ENCODE data around the gene GALNT10. TPM values are rescaled to one million over a fixed set of nuclear protein-coding genes. Genes with fewer than 3 reads are reported as not detected.

The GALNT10 gene
- total and polyA plus RNA-seq, 2 experiments from 2014 or later = 3.2 to 12.9 TPM

DNA sequence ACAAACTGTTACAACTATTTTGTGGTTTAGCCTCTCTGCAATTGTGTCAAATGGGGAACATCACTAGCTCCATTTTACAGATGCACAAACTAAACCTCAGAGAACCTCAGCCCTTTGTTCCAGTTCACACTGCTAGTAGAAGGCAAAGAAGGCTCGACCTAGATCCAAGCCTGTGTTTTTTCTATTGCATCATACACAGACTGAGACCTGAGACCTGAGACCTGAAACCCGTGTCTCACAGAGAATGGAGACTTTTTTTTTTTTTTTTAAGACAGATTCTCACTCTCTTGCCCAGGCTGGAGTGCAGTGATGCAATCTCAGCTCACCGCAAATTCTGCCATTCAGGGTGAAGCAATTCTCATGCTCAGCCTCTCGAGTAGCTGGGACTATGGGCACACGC is 120.8 kb downstream of the GALNT10 start (continued):
- TF ChIP-seq, protein P1, sequence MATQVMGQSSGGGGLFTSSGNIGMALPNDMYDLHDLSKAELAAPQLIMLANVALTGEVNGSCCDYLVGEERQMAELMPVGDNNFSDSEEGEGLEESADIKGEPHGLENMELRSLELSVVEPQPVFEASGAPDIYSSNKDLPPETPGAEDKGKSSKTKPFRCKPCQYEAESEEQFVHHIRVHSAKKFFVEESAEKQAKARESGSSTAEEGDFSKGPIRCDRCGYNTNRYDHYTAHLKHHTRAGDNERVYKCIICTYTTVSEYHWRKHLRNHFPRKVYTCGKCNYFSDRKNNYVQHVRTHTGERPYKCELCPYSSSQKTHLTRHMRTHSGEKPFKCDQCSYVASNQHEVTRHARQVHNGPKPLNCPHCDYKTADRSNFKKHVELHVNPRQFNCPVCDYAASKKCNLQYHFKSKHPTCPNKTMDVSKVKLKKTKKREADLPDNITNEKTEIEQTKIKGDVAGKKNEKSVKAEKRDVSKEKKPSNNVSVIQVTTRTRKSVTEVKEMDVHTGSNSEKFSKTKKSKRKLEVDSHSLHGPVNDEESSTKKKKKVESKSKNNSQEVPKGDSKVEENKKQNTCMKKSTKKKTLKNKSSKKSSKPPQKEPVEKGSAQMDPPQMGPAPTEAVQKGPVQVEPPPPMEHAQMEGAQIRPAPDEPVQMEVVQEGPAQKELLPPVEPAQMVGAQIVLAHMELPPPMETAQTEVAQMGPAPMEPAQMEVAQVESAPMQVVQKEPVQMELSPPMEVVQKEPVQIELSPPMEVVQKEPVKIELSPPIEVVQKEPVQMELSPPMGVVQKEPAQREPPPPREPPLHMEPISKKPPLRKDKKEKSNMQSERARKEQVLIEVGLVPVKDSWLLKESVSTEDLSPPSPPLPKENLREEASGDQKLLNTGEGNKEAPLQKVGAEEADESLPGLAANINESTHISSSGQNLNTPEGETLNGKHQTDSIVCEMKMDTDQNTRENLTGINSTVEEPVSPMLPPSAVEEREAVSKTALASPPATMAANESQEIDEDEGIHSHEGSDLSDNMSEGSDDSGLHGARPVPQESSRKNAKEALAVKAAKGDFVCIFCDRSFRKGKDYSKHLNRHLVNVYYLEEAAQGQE (IDR thresholded peaks at IDR 0.05; ENCODE audit: unreplicated experiment) = no peak
- TF ChIP-seq, protein P2, sequence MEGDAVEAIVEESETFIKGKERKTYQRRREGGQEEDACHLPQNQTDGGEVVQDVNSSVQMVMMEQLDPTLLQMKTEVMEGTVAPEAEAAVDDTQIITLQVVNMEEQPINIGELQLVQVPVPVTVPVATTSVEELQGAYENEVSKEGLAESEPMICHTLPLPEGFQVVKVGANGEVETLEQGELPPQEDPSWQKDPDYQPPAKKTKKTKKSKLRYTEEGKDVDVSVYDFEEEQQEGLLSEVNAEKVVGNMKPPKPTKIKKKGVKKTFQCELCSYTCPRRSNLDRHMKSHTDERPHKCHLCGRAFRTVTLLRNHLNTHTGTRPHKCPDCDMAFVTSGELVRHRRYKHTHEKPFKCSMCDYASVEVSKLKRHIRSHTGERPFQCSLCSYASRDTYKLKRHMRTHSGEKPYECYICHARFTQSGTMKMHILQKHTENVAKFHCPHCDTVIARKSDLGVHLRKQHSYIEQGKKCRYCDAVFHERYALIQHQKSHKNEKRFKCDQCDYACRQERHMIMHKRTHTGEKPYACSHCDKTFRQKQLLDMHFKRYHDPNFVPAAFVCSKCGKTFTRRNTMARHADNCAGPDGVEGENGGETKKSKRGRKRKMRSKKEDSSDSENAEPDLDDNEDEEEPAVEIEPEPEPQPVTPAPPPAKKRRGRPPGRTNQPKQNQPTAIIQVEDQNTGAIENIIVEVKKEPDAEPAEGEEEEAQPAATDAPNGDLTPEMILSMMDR (conservative IDR thresholded peaks at IDR 0.05; ENCODE audit: low read depth in 2 of 2) = no peak

DNA sequence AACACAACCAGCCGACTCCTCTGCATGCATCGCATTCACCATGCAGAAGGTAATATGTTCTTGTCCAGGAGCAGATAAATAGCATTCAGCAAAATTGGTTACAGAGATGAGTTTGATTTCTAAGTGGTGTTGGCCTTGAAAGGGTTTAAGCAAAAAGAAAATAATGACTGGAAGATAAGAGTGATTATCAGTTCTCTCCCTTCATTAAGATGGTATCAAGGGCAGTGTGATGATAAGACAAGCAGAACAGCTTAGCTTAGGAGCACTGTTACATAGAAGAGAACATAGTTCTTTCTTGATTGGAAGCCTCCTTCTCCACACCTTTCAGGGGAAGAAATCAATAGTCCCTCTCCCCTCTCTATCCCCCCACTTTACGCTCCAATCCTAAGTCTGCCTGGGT is 121.5 kb downstream of the GALNT10 start:
- Histone ChIP-seq H3K4me2 (no peak overlapping the region), H3K79me2 (replicated peaks; ENCODE audit: insufficient read depth) (no peaks in the 10 kb centered on the region), H3K36me3 (ENCODE audit: insufficient read depth) (no peaks in the 10 kb centered on the region), H3K27me3 (ENCODE audit: insufficient read depth) (no peaks in the 10 kb centered on the region), H3K4me3 (no peak overlapping the region), H3K4me1 (ENCODE audit: insufficient read depth) (no peaks in the 10 kb centered on the region), H2AFZ (no peak overlapping the region), H3K9me2 (ENCODE audit: insufficient read depth) (0 out of 2 replicates have a peak, but pooled peaks cover 4% of the 10 kb centered on the region), H4K20me1 (replicated peaks; ENCODE audit: insufficient read depth) (no peaks in the 10 kb centered on the region), H3F3A (replicated peaks; ENCODE audit: low read depth) (no peaks in the 10 kb centered on the region), H3K27ac (ENCODE audit: low read depth) (no peak overlapping the region)
- no peak overlapping the region for H3K4me3 Mint-ChIP-seq
- TF ChIP-seq, protein P2 (conservative IDR thresholded peaks at IDR 0.05; ENCODE audit: low read depth in 2 of 2) = no peak
- TF ChIP-seq ZNF331 (CRISPR knock-in tag; IDR thresholded peaks at IDR 0.05; ENCODE audit: low read depth) (no peak), NANOG (IDR thresholded peaks at IDR 0.05; ENCODE audit: borderline replicate concordance) (no peak), JUNB (IDR thresholded peaks at IDR 0.05; ENCODE audit: unreplicated experiment) (no peak), CREB1 (CRISPR knock-in tag; IDR thresholded peaks at IDR 0.05; ENCODE audit: low read depth) (no peak), ZNF114 (CRISPR knock-in tag; IDR thresholded peaks at IDR 0.05) (no peak), POLR2AphosphoS5 (IDR thresholded peaks at IDR 0.05; ENCODE audit: low read depth) (no peak), STAT1 (IDR thresholded peaks at IDR 0.05; ENCODE audit: unreplicated experiment) (no peak), EZH2 (IDR thresholded peaks at IDR 0.05; ENCODE audit: low read depth, unreplicated experiment) (no peak)
- TF ChIP-seq, protein P3, sequence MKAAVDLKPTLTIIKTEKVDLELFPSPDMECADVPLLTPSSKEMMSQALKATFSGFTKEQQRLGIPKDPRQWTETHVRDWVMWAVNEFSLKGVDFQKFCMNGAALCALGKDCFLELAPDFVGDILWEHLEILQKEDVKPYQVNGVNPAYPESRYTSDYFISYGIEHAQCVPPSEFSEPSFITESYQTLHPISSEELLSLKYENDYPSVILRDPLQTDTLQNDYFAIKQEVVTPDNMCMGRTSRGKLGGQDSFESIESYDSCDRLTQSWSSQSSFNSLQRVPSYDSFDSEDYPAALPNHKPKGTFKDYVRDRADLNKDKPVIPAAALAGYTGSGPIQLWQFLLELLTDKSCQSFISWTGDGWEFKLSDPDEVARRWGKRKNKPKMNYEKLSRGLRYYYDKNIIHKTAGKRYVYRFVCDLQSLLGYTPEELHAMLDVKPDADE (IDR thresholded peaks at IDR 0.05) = no peak
- TF ChIP-seq, protein P1 (IDR thresholded peaks at IDR 0.05; ENCODE audit: unreplicated experiment) = no peak
- H3K36me3 Mint-ChIP-seq (ENCODE audit: low read depth) = no peaks in the 10 kb centered on the region
- peaks cover 2% of the 10 kb centered on the region; the same call in 1 of the 3 replicates for H3K4me1 Mint-ChIP-seq
- H3K27ac Mint-ChIP-seq = no peak overlapping the region
- H3K27me3 Mint-ChIP-seq (ENCODE audit: insufficient read depth, low read depth, poor library complexity) = peaks cover 2% of the 10 kb centered on the region
- ATAC-seq (no peak), DNase-seq (ENCODE audit: low spot score) (no peak)
- H3K9me3 Mint-ChIP-seq = no peaks in the 10 kb centered on the region

Data from GM23338 (cell line).